Esophagus squamous epithelium (tissue), 4 donors: ENCODE results near the gene FAM81B.

Source experiments
- CTCF ChIP-seq, 6 experiments: fragments of 450-650 bp in 4 of 6; fragments of 200-600 bp in 2 of 6; sonication (generic) in 2 of 6; IDR thresholded peaks; one replicate each; pipeline ENCODE4 v1.5.1; 2016 to 2019; ENCODE audit warnings: antibody characterized with exemption in 6 of 6, mild to moderate bottlenecking in 4 of 6, moderate library complexity in 4 of 6
- POLR2A ChIP-seq, 4 donors: fragments of 450-650 bp; IDR thresholded peaks; one replicate each; pipeline ENCODE4 v1.6.1; 2017; ENCODE audit warnings: antibody characterized with exemption in 4 of 4, mild to moderate bottlenecking in 4 of 4, moderate library complexity in 3 of 4

GRCh38 chr5:95426227-95426626, 35.1 kb downstream of the FAM81B start:
- no peak for TF ChIP-seq CTCF (IDR thresholded peaks at IDR 0.05)
- TF ChIP-seq POLR2A (IDR thresholded peaks at IDR 0.05) = no peak
